ENCODE results near the gene TMEM238L.

The TMEM238L gene

DNA sequence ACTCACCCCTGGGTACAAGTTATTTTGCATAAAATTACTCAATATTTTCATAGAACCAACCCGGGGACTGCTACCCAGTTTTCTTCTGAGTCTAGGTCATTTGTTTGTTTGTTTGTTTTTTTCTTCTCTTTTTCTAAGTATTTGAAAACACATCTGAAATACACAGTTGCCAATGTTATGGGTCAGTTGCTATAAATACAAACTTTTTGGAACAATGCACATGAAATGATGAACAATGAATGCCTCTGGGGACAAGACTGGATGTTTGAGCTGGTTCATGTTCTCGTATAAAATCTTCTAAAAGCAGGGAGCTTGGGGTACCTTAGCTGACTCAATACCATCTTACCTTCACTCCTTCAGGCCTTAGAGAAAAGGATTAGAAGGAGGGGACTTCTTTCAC is 30.5 kb downstream of the TMEM238L start:
- DNase-seq (ENCODE audit: low spot score): no peak

- DNase-seq (ENCODE audit: low spot score): peak; percentile 74
Observed at GRCh38 chr17:10772425-10773380, 31.2 kb downstream of the TMEM238L start.

DNA sequence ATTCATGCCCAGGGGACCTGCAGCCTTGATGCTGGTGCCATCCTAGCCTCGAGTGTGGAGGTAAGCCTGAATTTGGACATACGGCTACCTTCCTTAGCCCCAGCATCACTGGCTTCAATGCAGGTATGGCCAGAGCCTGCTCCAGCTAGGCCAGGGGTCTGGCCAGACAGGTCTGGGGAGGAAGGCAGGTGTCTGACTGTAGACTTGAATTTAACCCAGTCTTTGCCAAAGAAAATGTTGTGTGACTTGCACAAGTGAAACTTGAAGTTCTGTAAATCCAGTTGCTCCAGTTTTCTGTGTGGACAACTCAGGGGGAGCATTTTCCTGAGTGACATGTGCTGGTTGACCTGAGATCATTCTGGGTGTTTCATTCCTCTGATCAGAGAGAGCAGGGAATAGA is 32.8 kb downstream of the TMEM238L start:
- no peak for DNase-seq (ENCODE audit: low spot score)

GRCh38 chr17:10769840-10770239 is 34.1 kb downstream of the TMEM238L start:
- no peak for DNase-seq (ENCODE audit: low spot score)

- DNase-seq (ENCODE audit: low spot score): no peak
Observed at GRCh38 chr17:10768750-10769251, 35.1 kb downstream of the TMEM238L start.

DNA sequence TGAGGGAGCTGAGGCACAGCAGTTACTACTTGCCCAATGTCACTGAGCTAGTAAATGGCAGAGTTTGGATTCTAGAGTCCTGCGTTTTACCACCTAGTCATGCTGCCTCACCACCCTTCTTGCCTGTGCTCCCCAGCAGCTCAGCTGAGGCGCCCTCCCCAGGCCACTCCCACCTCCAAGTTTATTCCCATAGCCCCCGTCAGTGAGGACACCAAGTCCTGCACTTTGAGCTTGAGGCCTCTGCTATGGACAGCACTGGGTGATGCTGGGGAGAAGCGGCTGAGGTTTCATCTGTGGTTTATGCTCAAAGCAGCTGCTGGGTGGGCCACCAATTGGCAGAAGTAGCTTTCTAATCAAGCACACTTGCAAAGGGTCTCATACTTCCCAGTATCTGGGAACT is 36.7 kb downstream of the TMEM238L start:
- no peak for DNase-seq (ENCODE audit: low spot score)

DNA sequence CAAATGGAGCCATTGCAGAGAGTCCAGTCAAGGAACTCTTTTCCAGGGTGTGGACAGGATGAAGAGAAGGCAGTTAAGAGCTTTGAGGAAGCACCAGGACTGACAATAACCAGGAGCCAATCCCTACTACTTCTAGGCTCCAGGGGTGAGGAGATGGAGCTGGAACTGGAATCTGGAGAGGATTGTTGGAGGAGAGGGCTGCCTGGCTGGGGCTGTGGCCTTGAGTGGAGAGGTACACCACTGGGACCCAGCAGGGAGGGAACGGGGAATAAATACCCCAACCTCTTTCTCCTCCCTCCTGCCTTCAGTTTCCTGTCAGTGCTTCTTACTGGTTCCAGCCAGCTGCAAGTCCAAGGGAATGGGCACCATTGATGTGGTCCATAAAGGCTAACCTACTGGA is 41.9 kb downstream of the TMEM238L start:
- DNase-seq (ENCODE audit: low spot score): no peak

- DNase-seq (ENCODE audit: low spot score): no peak
Observed at GRCh38 chr17:10761281-10761680, 42.6 kb downstream of the TMEM238L start.

DNA sequence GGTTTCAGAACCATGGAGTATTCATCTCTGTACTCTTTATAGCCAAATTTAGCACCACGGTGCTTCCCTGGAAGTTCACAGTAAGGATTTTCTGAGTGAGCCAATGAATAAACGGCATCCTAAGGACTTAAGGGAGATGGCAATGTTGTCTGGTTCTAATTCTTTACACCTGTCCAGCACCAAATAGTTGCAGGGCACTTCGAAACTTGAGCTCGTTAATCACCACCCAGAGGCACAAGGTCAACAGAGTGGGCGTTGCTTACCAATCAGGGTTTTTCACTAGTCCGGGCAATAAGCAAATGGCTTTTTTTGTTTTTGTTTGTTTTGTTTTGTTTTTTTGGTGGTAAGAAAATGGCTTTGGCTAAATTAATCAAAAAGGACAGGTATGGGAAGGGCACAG is 45.8 kb downstream of the TMEM238L start:
- no peak for DNase-seq (ENCODE audit: low spot score)

DNA sequence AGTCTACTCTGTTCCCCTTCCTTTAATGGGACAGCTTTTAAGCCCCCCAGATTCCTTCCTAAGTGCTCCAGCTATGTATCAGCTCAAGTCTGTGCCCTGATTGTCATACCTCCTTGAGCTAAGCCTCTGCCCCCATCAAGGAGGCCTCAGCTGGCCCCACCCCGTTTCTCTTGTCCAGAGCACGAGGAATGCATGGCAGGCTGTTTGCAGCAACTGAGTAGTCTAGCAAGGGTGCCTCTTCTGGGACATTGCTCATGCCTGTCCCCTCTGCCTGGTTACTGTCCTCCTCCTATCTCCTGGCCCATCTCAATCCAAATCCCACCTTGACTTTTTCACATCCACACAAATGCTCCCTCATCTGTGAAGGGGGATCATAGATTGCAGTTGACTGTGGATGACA is 46.3 kb downstream of the TMEM238L start:
- DNase-seq (ENCODE audit: low spot score): no peak

GRCh38 chr17:10757067-10757466 is 46.8 kb downstream of the TMEM238L start:
- no peak for DNase-seq (ENCODE audit: low spot score)

DNA sequence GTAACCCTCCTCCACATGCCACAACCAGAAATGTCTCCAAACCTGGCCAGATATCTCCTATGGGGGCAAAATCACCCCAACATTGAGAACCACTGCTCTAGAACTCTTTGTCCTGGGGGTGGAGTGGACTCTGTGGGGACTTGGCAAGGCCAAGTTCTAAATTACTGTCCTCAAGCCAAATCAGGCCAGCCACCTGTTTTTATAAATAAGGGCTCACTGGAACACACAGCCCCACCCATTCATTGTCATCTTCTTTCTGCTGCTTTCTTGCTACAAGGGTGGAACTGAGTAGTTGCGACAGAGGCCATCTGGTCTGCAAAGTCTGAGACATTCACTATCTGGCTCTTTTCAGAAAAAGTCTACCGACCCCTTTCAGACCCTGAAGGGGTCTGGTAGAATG is 47.3 kb downstream of the TMEM238L start:
- no peak for DNase-seq (ENCODE audit: low spot score)

DNA sequence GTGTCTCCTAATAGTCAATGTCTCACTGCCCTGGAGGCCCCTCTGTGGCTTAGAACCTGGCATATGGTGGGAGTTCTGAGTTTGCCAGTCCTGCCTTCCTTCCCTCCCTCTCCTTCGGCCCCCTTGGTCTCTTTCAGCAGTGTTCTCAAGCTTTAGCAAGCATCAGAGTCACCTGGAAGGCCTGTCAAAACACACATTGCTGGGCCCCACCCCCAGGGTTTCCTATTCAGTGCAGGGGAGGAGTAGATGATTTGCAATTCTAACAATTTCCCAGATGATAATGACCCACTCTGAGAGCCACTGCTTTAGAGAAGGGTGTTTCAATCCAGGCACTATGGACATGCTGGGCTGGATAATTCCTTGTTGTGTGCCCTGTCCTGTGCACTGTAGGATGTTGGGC is 47.7 kb downstream of the TMEM238L start:
- no peak for DNase-seq (ENCODE audit: low spot score)

DNA sequence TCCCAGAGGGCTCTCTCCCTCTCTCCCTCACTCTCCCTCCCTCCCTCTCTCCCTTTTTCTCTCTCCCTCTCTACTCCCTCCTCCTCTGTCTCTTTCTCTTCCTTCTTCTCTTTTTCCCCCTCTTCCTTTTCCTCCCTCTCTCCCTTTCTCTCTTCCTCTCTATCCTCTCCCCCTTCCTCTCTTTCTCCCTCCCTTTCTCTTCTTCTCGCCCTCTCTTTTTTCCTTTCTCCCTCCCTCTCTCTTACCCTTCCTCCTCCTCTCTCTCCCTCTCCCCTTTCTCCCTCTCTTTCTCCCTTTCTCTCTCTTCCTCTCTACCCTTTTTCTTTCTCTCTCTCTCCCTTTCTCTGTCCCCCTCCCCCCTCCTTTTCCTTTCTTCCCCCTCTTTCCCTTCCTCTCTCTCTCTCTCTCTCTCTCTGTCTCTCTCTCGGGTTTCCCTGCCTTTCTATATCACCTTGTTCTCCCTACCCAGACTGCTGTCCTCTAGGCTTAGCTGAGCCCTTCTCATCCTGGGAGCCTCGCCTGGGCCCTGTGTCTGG is 48.2 kb downstream of the TMEM238L start:
- no peak for DNase-seq (ENCODE audit: low spot score)

DNA sequence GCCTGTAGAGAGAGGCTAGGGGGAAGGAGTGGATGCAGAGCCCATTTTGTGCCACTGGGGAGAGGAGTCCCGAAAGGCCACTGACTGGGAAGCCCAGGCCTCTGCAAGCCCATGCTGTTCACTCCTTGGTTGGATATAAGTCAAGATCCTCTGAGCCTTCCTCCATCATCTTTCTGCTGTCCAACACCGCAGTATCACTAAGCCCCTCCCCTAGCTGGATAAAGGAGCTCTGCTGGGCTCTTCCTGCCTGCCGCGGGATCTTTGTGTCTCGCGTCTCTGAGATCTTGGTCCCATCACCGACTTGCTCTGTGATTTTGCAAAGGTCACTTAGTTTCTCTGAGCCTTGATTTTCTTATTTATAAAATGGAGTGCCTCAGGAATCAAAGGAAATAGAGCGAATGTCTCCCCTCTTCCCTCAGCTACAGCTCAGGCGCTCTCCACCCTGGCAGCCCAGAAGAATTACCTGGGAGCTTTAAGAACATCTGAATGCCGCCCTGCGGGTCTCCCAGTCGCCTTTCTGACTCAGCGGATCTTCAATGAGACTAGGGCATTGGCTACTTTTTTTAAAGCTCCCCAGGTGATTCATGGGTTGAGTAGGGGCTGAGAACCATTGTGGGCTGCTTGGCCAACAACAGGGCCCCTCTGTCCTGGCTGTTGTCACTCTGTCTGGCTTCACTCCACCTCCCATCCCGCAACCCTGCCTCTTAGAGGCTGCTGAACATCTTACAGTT is 48.9 kb downstream of the TMEM238L start:
- no peak for DNase-seq (ENCODE audit: low spot score)

DNA sequence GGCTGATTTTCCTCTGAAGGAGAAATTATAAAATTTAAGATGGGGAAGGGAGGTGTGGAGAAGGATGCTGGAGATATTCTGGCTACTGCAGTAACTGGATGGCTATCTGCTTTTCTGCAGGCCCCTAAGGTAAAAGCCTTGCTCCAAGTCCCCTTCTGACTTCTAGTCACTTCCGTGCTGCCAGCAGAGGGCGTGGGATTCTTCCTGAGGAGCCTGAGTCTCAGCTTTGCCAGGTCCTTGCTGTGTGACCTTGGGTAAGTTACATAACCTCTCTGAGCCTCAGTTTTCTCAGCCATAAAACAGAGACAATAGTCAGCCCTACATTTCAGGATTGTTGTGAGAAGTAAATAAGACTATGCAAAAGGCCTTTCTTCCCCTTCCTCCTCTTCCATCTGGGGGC is 49.8 kb downstream of the TMEM238L start:
- no peak for DNase-seq (ENCODE audit: low spot score)

DNA sequence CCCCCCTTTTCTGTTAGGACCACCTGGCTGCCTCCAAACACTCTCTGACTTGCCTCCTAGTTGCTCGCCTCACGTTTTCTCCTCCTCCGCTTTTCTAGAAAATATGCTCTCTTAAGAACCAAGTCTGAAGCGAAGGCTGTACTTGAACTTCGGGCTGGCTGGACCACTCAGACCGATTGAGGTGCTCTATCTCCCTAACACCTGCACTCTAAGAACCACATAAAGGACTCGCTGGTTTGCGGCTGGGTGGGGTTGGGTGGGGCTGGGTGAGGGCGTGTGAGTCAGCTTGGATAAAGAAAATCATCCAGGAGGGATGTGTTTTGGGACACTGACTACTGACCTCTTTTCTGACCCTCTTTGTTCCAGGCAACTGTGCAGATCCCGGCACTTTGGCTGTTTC is 51.2 kb downstream of the TMEM238L start:
- DNase-seq (ENCODE audit: low spot score): no peak

- no peak for DNase-seq (ENCODE audit: low spot score)
Observed at GRCh38 chr17:10751563-10751962, 52.3 kb downstream of the TMEM238L start.

- DNase-seq (ENCODE audit: low spot score): no peak
Observed at GRCh38 chr17:10750210-10750609, 53.7 kb downstream of the TMEM238L start.

- DNase-seq (ENCODE audit: low spot score): no peak
Observed at GRCh38 chr17:10748531-10749181, 55.2 kb downstream of the TMEM238L start.

DNA sequence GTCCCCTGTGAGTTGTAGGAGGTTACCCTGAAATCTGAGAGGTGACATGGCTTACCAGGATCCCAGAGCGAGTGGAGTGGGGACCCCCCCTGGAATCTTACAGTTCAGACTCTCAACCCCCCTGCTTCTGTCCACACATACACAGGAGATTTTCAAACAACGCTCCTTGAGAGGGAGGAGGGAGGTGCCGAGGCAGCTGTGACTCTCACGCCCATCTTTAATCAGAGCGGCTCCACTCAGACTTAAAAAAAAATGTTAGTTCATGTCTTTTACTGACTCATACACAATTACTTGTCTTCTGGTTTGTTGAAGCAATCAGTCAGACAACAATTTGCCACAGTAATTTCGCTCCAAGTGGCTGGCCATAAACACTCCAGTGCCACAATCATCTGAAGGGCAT is 58.7 kb downstream of the TMEM238L start:
- DNase-seq (ENCODE audit: low spot score): no peak
